Measurements from ENCODE around the gene FLOT2.

DNA sequence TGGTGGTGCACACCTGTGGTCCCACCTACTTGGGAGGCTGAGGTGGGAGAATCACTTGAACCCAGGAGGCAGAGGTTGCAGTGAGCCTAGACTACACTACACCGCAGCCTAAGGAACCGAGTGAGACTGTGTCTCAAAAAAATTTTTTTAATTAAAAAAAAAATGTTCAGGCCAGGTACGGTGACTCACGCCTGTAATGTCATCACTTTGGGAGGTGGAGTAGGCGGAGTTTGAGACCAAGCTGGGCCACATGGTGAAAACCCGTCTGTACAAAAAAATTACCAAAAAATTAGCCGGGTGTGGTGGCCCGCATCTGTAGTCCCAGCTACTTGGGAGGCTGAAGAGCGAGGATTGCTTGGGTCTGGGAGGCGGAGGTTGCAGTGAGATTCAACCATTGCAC is 51.3 kb downstream of the FLOT2 start:
- no peak for TF ChIP-seq POLR2A (IDR thresholded peaks at IDR 0.05)
- TF ChIP-seq, protein P1, sequence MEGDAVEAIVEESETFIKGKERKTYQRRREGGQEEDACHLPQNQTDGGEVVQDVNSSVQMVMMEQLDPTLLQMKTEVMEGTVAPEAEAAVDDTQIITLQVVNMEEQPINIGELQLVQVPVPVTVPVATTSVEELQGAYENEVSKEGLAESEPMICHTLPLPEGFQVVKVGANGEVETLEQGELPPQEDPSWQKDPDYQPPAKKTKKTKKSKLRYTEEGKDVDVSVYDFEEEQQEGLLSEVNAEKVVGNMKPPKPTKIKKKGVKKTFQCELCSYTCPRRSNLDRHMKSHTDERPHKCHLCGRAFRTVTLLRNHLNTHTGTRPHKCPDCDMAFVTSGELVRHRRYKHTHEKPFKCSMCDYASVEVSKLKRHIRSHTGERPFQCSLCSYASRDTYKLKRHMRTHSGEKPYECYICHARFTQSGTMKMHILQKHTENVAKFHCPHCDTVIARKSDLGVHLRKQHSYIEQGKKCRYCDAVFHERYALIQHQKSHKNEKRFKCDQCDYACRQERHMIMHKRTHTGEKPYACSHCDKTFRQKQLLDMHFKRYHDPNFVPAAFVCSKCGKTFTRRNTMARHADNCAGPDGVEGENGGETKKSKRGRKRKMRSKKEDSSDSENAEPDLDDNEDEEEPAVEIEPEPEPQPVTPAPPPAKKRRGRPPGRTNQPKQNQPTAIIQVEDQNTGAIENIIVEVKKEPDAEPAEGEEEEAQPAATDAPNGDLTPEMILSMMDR (IDR thresholded peaks at IDR 0.05) = no peak
